LoVo (cell line): ENCODE measurements around the gene GRIK1.

Source experiments
- DNase-seq: peaks from one replicate; pipeline ENCODE4 v3.0.0-alpha.2; 2016; ENCODE audit warnings: low spot score

Gene GRIK1

DNA sequence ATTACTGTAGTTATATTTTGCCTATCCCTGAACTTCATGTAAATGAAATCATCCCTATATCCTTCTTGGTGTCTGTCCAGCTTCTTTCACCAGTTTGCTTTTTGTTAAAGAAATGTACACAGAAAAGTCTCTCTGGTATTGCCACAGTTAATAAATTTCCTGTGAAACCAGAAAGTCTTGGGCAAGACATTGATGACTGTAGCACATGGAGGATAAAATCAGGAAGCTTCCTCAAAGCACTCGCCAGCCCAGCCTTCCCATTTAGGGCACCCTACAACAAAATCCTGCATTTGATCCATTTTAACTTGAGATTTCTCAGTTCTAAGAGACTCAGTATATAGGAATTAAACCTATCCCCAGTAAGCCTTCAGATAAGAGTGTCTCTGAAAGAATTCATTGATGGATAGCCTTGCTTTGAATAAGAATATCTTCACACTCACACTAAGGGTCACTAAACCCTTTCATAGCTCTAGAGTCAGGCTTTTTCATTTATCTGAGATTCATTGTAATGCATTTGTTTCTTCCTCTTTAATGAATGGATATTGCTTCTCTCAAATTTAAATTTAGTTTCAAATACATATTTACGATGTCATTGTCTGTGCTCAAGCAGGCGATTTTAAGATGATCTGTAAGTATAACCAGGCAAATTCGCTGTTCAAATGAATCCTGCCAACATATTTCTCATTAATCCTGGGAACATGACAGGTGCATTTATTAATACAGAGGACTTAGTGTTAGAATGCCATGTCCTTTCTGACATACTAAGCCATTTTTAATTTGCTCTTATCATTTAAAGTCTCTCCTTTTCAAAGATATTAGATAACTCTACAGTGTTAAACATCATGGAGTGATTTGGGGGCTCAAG lies 153.1 kb downstream of the GRIK1 start:
- no peak for DNase-seq

- no peak for DNase-seq
These were observed 162.6 kb downstream of the GRIK1 start for GRCh38 chr21:29777160-29777559.

DNA sequence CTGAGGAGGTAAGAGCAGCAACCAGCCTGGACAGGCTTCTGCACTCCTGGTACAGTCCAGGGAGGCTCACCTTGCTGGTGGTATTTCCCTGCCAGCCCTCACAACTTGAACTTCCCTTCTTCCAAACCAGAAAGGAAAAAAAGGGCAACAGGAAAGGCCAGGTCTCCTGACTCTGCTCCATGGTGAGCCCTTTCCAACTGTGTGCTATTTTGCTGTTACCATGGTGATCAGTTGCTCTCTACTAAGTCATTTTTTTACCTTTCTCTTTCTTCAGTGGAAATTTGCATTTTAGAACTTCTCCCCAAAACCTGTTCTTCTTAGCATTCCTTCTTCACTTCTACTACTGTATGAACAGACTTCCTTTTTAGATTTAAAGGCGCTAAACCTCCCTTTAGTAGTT lies 164.3 kb downstream of the GRIK1 start:
- DNase-seq: no peak

- no peak for DNase-seq
These were observed 168.2 kb downstream of the GRIK1 start for GRCh38 chr21:29771491-29772066.

DNA sequence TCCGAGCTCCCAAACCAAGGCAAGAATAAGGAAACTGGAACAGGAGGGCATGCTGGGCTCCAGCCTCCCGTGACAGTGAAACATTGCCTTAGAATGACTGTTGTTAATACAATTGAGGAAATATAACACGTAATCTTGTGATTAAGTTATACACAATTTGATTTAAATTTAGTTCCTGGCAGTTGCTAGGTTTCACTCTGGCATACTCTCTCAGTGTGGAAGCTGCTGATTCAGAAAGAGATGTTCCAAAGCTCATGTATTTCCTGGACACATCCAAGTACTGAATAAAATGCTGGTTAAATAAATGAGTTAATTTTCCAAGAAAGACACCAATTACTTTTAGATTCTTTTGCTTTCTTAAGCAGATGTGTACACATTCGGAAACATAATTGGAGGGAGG lies 176.1 kb downstream of the GRIK1 start:
- DNase-seq: no peak

DNA sequence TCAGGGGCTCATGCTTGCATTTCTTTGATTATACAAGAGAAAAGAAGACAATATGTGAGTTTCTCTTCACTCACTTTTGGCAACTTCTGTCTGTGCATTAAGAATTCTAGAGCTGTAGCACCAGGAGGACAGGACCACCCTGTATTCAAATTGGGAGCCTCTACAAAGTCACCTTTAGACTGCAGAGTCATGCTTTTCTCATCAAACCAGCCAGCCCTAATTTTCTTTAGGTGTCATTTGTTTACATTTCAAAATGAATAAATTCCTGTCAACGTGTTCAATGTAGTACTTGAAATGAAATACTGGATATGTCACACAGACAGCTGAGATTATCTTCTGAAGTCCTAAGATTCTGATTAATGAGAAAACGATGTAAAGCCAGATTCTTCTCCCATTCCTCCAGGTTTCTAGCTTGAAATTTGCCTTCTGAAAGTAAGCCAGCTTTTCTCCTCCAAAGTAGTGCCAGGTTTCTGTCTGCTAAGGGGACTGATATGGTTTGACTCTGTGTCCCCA lies 177.2 kb downstream of the GRIK1 start:
- DNase-seq: no peak

DNA sequence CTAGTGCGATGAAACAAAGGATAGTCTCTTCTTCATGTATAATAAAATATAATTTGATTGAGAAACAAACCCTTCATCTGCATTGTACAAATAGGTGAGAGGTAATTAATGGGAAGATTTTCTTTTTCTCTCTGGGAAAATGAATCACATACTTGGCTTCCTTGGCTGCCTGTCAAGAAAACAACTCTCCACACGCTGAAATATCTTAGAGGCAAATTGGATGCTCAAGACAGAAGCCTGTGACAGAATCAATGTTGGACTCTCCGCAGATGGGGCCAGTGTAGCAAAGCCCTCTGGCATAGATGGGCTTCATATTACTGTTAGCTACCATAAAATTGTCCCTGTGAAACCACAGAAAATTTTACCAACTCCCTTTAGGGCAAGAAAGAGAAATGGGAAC lies 186.6 kb downstream of the GRIK1 start:
- DNase-seq: no peak

GRCh38 chr21:29751473-29752185 lies 188.2 kb downstream of the GRIK1 start:
- DNase-seq: no peak

DNA sequence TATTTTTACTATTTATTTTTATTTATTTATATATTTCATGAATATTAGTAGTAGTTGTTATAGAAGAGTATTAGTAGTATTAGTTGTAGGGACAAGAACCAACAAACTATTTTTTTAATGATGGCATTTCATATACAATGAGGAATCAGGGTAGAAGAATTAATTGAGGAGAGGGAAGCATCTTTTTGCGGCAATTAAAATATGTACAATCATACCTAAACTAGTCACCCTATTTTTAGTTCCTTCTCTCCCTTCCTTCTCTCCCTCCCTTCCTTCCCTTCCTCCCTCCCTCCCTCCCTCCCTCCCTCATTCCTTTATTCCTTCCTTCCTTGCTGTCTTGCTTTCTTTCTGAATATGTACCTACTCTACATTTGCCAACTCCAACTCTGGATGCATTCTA lies 189.8 kb downstream of the GRIK1 start:
- DNase-seq: no peak

- DNase-seq: no peak
These were observed 190.6 kb downstream of the GRIK1 start for GRCh38 chr21:29749223-29749622.

DNA sequence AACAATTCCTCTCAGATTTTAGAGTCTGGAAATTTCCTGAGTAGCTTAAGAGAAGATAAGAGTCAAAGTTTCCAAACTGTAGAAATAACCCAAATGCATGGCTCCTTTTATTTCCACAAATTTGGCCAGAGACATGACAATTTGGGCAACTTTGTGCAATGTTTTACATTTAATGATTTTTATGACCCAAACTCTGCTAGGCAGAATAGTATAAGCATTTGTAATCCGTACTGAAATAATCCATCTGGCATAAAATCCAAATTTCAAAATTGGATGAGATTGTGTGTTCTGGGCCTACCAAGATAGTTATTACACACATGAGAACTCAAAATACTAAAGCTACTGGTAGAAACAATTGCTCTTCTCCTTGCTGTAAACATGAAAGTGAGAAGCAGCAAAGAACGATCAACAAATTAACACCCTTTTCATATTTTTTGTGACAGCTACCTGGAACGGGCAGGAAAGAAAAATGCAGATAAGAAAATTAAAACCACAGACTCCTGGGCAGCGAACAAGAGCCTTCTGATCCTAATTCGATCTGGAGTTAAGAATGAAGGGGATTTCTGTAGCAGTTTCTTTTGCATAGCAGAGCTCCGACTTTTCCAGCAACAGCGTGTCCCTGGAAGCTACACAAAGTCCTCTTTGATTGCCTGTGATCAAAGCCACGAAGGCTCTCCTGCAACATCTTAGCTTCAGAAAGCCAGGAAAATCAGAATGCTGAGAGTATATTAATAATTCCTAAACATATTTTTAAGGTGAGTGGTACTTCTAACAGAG lies 191.2 kb downstream of the GRIK1 start:
- no peak for DNase-seq

- DNase-seq: no peak
These were observed 198.0 kb downstream of the GRIK1 start for GRCh38 chr21:29741761-29742160.

- DNase-seq: no peak
These were observed 200.6 kb downstream of the GRIK1 start for GRCh38 chr21:29739176-29739575.

GRCh38 chr21:29738730-29739129 lies 201.1 kb downstream of the GRIK1 start:
- DNase-seq: no peak

DNA sequence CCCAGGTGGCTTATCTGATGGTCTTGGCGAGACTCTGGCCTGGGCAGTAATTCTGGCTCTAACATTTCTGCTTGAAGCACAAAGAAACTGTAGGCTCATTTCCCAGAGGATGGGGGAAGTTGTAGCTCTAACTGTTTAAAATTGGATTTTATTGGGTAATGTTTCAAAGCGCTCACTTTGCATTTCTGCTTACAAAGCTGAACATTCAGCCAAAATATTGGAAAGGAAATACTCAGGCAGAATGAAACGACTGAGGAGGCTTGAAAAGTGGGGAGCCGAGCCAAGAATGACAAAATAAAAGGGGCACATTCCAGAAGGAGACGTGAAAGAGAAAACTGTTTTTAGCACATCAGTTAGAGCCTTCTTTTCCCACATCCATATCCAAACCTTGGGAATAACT lies 202.6 kb downstream of the GRIK1 start:
- DNase-seq: no peak

GRCh38 chr21:29730281-29730680 lies 209.5 kb downstream of the GRIK1 start:
- no peak for DNase-seq

- DNase-seq: no peak
These were observed 213.8 kb downstream of the GRIK1 start for GRCh38 chr21:29726044-29726443.

DNA sequence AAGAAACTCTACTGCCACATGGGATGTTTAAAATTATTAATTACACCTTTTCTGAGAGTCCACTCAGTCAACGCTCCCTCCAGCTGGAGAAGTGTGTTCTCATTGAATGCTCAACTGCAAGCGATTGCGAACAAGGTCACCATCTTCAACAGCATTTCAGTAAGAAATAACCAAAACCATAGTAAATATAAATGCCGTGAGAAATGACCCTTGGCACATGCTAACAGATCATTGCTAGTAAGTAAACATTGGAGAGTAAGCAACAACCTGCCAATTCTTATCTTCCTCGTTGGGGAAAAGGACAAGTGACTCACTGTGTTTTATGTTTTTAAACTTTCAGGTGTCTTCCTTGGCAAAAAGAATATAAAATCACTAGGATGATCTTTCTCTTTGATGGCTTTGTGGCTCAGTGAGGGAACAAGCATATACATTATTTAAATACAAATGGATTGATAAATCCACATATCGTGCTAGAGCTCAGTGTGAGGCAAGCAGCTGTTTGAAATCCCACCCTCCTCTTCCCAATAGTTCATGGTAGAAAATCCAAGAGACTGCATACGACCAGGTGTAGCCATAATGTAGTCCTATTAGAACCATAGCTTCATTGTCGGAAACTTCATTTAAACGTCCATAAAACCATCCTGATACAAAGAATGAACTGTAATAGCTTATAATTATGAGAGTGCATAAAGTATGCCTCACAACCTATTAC lies 214.6 kb downstream of the GRIK1 start:
- DNase-seq: no peak

- DNase-seq: no peak
These were observed 217.8 kb downstream of the GRIK1 start for GRCh38 chr21:29721964-29722363.

DNA sequence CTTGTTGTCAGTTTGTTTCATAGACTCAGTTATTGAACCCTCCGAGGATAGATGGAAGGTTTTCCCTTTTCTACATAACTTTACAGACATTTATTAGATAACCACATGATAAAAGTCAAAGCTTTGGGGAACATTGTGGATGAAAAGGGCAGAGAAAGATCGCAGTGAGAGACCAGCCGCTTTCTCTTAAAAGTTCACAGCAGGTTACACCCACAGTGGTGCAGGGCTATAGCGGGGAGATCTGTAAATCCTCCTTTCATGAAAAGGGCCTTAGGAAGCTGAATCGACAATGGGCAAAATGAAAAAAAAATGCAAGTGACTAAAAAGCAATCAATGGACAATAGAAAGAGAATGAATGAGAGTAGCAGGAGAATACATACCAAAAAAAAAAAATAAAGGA lies 218.6 kb downstream of the GRIK1 start:
- DNase-seq: no peak

GRCh38 chr21:29719521-29719920 lies 220.3 kb downstream of the GRIK1 start:
- no peak for DNase-seq
